ENCODE measurements around the gene MSMO1.

The MSMO1 gene

DNA sequence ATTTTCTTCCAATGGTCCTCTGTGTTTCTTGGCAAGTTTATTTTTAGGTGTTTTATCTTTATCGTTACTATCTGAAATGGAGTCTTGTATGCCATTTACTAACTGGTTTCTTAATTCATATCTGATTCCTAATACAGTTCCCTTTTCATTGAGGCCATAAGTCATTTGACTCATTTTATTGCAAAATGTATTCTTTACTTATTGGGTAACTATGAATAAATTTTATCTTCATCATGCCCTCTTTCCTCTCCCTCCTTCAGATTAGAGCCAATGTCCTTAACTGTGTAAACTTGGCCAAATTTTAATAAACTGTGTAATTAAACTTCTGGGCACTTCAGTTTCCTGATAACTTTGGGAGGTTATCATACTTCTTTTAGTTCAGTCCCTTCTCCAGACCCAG, 19.3 kb upstream of the MSMO1 start:
- H3K36me3 Mint-ChIP-seq, result peaks cover 28% of the 10 kb centered on the region
- no peaks in the 10 kb centered on the region for H3K9me3 Mint-ChIP-seq (ENCODE audit: low read depth)
- no peaks in the 10 kb centered on the region for H3K27me3 Mint-ChIP-seq
- no peak overlapping the region for H3K27ac Mint-ChIP-seq
- peaks cover 6% of the 10 kb centered on the region for H3K4me1 Mint-ChIP-seq (ENCODE audit: low read depth)
- H3K4me3 Mint-ChIP-seq, result no peak overlapping the region

DNA sequence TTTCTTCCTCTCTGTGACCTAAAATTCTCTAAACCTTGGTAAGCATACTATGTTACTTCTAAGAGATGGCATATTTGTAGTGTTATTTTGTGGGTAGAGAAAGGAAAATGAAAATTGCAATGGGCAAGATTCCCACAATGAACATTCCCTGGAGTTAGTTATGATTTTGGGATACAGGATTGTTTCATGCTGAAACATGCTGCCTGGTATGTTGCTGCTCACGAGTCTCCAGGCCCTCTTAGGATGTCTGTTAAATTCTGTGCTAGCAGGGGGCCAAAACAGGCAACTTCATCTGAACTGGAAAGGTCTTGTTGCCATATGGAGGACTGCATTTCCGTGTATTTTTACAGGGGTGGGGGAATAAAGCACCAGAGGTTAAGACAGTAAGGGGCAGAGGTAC, 18.9 kb upstream of the MSMO1 start:
- Mint-ChIP-seq H3K27ac (no peak overlapping the region), H3K4me1 (ENCODE audit: low read depth) (peaks cover 6% of the 10 kb centered on the region)

DNA sequence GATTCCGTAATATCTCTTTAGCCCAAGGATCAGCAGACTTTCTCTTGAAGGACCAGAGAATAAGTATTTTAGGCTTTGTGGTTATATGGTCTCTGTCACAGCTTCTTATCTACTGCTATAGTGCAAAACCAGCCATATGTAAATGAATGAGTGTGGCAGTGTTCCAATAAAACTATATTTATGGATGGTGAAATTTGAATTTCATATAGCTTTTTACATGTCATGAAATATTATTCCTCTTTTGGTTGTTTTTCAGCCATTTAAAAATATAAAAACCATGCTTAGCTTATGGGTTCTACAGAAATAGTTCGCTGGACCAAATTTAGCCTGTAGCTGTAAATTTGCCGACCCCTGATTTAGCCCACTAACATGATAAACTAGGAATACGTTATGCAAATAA, 18.0 kb upstream of the MSMO1 start:
- H3K4me1 Mint-ChIP-seq (ENCODE audit: low read depth), result peaks cover 4% of the 10 kb centered on the region
- H3K9me3 Mint-ChIP-seq (ENCODE audit: low read depth), result no peaks in the 10 kb centered on the region
- H3K27me3 Mint-ChIP-seq, result no peaks in the 10 kb centered on the region
- no peak overlapping the region for H3K27ac Mint-ChIP-seq
- no peak overlapping the region for H3K4me3 Mint-ChIP-seq
- peaks cover 34% of the 10 kb centered on the region for H3K36me3 Mint-ChIP-seq

More for the DNA sequence above, 18.9 kb upstream of the MSMO1 start:
- H3K4me3 Mint-ChIP-seq, result no peak overlapping the region
- H3K27me3 Mint-ChIP-seq, result no peaks in the 10 kb centered on the region
- no peaks in the 10 kb centered on the region for H3K9me3 Mint-ChIP-seq (ENCODE audit: low read depth)
- H3K36me3 Mint-ChIP-seq, result peaks cover 28% of the 10 kb centered on the region

DNA sequence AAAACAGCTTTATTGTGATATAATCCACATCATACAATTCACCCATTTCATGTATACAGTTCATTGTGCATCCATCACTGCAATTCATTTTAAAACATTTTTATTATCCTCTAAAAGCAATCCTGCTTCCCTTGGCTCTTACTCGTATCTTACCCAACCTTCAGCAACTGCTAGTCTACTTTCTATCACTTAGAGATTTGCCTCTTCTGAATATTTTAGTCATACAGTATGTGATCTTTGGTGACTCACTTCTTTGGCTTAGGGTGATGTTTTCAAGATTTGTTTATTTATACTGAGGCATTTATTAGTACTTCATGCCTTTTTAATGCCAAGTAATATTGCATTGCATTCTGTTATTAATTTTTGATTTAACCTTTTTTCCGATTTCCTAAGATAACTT, 15.0 kb upstream of the MSMO1 start:
- Mint-ChIP-seq H3K27me3 (no peaks in the 10 kb centered on the region), H3K36me3 (peaks cover 21% of the 10 kb centered on the region), H3K27ac (no peak overlapping the region), H3K9me3 (ENCODE audit: low read depth) (no peaks in the 10 kb centered on the region), H3K4me3 (no peak overlapping the region), H3K4me1 (ENCODE audit: low read depth) (peaks cover 4% of the 10 kb centered on the region)

DNA sequence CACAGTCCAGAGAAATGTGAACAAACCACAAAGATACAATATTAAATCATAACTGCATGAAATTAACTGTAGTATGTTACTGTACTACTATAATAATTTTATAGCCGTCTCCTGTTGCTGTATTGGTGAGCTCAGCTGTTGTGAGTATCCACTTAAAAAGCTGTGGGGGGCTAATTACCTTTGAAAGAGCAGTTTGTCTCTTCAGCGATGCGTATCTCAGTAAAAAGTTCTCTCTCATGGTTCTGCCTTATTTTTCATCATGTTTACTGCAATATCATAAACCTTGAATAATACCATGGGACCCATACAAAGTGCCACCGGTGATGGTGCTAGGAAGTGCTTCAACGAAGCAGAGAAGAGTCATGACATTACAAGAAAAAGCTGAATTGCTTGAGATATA, 8.4 kb upstream of the MSMO1 start:
- peaks cover 11% of the 10 kb centered on the region for H3K36me3 Mint-ChIP-seq
- no peak overlapping the region for H3K27ac Mint-ChIP-seq
- H3K4me3 Mint-ChIP-seq, result no peak overlapping the region
- H3K27me3 Mint-ChIP-seq, result no peaks in the 10 kb centered on the region
- H3K9me3 Mint-ChIP-seq (ENCODE audit: low read depth), result no peaks in the 10 kb centered on the region
- H3K4me1 Mint-ChIP-seq (ENCODE audit: low read depth), result no peaks in the 10 kb centered on the region

DNA sequence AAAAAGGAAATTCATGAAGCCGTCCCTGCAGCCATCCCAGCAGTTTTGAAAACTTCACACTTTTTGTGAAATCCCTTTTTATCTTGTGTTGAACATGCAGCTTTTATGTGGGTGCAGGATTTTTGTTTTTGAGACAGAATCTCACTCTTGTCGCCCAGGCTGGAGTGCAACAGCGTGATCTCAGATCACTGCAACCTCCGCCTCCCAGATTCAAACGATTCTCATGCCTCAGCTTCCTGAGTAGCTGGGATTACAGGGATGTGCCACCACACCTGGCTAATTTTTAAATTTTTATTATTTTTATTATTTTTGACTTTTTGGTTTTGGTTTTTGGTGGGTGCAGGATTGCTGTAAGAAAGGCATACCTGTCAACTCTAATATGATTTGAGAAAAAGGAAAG, 8.0 kb upstream of the MSMO1 start:
- no peak overlapping the region for H3K27ac Mint-ChIP-seq
- no peaks in the 10 kb centered on the region for H3K4me1 Mint-ChIP-seq (ENCODE audit: low read depth)
- H3K9me3 Mint-ChIP-seq (ENCODE audit: low read depth), result no peaks in the 10 kb centered on the region
- H3K4me3 Mint-ChIP-seq, result no peak overlapping the region
- H3K36me3 Mint-ChIP-seq, result peaks cover 11% of the 10 kb centered on the region
- no peaks in the 10 kb centered on the region for H3K27me3 Mint-ChIP-seq

DNA sequence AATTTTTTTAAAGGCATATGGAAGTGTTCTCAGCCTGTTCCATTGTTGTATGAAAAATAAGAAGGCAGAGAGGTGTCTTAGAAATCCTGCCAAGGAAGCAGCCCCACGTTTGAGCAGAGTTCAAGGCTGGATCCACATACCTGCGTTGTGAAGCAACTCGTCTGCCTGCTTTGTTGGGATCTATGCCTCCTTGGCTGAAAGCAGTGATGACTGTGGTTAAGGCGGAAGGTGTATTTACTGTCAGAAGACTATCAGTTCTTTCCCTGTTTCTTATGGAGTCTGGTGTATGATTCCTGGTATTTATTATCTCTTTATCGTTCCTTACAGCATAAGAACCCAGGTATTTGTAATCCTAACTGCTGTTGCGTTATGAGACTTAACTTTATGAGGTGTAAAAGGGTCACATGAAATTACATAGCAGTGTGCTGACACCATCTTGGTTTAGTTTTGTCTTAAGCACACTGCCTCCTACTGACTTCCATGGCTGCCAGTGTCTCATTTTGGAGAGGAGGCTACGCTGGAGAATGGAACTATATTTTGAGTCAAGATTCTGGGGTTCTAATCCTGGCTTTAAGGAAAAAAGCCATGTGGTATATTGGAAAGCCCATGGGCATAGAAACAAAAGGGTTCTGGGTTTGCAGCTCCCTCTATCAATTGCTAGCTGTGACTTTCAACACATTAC, 3.1 kb upstream of the MSMO1 start:
- peaks cover 13% of the 10 kb centered on the region for H3K4me1 Mint-ChIP-seq (ENCODE audit: low read depth)
- peaks cover 8% of the 10 kb centered on the region for H3K36me3 Mint-ChIP-seq
- no peaks in the 10 kb centered on the region for H3K27me3 Mint-ChIP-seq
- no peaks in the 10 kb centered on the region for H3K9me3 Mint-ChIP-seq (ENCODE audit: low read depth)
- H3K27ac Mint-ChIP-seq, result no peak overlapping the region
- H3K4me3 Mint-ChIP-seq, result no peak overlapping the region

DNA sequence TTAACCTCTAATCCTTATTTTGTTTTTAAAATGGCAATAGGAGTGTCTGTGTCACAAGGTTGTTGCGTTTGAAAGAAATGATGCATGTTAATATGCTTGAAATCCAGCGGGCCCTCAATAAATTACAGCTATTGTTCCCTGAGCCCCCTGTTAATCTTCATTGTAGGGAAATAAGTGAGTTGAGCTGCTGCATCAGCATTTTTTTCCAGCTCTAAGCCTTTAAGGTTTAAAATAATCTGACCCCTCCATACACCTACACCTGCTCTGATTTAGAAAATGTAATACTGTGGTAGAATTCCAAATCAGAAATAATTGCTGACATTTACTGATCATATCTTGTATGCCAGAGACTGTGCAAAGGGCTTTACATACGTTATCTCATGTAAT, 2.6 kb upstream of the MSMO1 start:
- Mint-ChIP-seq H3K9me3 (ENCODE audit: low read depth) (no peaks in the 10 kb centered on the region), H3K36me3 (peaks cover 8% of the 10 kb centered on the region), H3K27me3 (no peaks in the 10 kb centered on the region), H3K4me3 (no peak overlapping the region), H3K4me1 (ENCODE audit: low read depth) (peaks cover 17% of the 10 kb centered on the region), H3K27ac (no peak overlapping the region)

DNA sequence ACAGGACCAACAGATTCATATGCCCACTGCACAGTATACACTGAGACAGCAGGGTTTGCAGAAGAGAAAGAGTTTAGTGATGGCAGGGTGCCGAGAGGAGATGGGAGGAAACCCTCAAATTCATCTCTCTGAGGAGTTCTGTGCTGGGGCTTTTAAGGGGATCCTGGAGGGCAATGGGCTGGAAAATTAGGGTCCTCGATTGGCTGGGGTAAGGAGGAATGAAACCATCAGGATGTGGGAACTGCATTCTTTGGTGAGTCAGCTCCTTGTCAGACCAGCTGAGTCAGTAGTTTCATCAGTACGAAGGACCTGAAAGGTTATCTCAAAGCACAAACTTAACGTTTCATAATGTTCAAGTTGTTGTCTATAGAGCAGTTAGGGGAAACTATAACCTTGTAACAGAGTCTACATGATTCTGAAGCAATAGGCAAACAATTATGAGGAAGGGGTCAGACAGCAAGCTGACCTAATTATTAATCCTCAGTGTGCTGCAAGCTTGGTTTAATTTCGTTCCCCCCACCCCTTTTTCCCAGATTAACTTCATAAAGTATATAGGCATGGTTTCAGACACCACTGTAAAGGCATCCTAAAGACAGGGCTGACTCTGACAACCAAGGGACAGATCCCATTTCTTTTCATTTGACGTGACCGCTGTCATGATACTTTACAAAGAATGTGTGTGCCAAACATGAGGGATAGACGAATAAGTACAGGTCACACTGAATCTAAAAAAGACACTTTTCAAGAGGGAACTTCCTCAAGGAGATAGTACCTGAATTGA, 1.5 kb upstream of the MSMO1 start:
- H3K9me3 Mint-ChIP-seq (ENCODE audit: low read depth), result no peaks in the 10 kb centered on the region
- peaks cover 26% of the 10 kb centered on the region for H3K4me1 Mint-ChIP-seq (ENCODE audit: low read depth)
- peak overlapping the region; percentile 31 for H3K27ac Mint-ChIP-seq
- no peaks in the 10 kb centered on the region for H3K27me3 Mint-ChIP-seq
- H3K36me3 Mint-ChIP-seq, result peaks cover 10% of the 10 kb centered on the region
- no peak overlapping the region for H3K4me3 Mint-ChIP-seq

DNA sequence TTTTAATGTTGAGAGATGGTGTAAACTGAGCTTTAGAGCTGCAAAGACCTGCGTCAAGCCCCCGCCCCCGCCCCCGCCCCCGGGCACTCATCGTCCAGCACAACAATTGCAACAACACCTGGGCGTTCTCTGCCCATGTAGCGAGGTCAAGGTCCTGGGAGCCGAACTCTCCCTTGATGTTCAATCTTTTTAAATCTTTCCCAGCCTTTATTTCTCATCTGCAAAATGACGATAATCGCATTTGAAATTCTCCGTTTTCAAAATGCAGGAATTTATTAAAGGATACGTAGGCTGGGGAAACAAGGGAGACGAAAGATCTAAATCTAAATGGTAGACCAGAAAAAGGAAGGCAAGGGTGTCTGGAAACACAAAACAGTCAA, 648 bp upstream of the MSMO1 start:
- no peak overlapping the region for H3K4me3 Mint-ChIP-seq
- no peak overlapping the region for H3K27ac Mint-ChIP-seq
- H3K4me1 Mint-ChIP-seq (ENCODE audit: low read depth), result peaks cover 35% of the 10 kb centered on the region
- H3K27me3 Mint-ChIP-seq, result no peaks in the 10 kb centered on the region
- H3K36me3 Mint-ChIP-seq, result peaks cover 11% of the 10 kb centered on the region
- H3K9me3 Mint-ChIP-seq (ENCODE audit: low read depth), result no peaks in the 10 kb centered on the region

DNA sequence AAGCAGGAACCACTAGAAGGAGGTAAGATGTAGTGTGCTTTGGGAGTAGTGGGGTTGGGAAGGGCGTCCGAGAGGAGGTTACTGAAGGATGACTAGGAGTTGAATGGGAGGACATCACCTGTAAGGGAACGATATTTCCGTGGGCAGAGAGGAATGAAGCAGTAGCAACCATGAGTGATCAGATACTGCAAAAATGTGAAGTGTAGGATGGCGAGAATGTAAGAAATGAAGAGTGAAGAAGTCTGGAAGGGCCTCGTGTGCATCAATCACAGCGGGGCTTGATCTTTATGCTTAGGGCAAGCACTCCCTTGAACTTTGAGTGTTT, 594 bp downstream of the MSMO1 start:
- Mint-ChIP-seq H3K4me1 (ENCODE audit: low read depth) (peaks cover 45% of the 10 kb centered on the region), H3K9me3 (ENCODE audit: low read depth) (no peaks in the 10 kb centered on the region), H3K4me3 (no peak overlapping the region), H3K36me3 (peaks cover 20% of the 10 kb centered on the region), H3K27me3 (no peaks in the 10 kb centered on the region), H3K27ac (no peak overlapping the region)

DNA sequence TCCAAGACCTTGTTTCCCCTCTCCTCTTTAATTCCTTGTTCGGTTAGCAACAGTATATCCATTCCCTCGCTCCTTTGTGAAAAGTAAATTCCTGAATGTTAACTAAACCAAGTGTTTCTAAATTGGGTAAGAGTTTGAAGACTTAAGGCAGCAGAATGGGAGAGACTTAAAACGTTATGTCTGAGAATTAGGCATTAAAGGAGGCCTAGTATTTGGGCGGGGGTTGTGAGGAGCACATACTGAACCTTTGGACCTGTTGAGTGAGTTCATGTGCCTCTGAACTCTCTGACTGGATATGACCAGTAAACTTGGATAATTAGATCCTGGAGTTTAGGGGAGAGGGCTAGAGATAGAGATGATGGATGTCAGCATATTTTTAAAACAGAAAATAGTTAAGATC, 1.2 kb downstream of the MSMO1 start:
- no peak overlapping the region for H3K4me3 Mint-ChIP-seq

DNA sequence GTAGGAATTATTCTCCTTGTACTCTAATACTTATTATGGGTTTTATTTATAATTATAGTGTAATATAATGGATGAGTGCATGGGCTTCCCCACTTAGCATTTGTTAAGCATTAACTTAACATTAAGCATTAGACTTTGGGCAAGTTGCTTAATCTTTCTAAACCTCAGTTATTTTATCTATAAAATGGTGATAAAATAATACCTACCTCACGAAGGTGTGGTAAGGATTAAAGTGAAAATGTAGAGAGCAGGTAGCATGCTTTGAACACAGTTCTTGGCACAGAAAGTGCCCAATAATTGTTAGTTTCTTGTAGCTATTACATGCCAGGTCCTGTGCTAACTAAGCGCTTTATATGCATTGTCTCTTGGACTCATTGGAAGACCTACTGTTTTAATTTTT, 2.6 kb downstream of the MSMO1 start:
- H3K9me3 Mint-ChIP-seq (ENCODE audit: low read depth), result no peaks in the 10 kb centered on the region
- H3K4me3 Mint-ChIP-seq, result no peak overlapping the region
- no peak overlapping the region for H3K27ac Mint-ChIP-seq
- no peaks in the 10 kb centered on the region for H3K27me3 Mint-ChIP-seq
- H3K4me1 Mint-ChIP-seq (ENCODE audit: low read depth), result peaks cover 48% of the 10 kb centered on the region
- peaks cover 19% of the 10 kb centered on the region for H3K36me3 Mint-ChIP-seq

More for the DNA sequence above, 1.2 kb downstream of the MSMO1 start:
- no peaks in the 10 kb centered on the region for H3K27me3 Mint-ChIP-seq
- H3K36me3 Mint-ChIP-seq, result peaks cover 16% of the 10 kb centered on the region
- H3K27ac Mint-ChIP-seq, result no peak overlapping the region
- H3K4me1 Mint-ChIP-seq (ENCODE audit: low read depth), result peaks cover 45% of the 10 kb centered on the region
- no peaks in the 10 kb centered on the region for H3K9me3 Mint-ChIP-seq (ENCODE audit: low read depth)

DNA sequence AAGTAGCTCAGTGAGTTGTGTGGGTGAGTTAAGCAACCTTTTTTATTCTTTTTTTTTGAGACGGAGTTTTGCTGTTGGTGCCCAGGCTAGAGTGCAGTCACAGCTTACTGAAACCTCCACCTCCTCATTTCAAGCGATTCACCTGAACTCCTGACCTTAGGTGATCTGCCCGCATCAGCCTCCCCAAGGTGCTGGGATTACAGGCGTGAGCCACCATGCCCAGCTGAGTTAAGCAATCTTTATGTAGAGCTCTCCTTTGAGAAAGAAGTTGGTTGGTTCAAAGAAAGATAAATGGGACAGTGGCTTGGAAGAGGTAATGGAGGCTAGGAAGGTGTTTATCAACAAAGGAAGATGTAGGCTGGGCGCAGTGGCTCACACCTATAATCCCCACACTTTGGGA, 3.2 kb downstream of the MSMO1 start:
- peak overlapping the region; percentile 67 for H3K4me3 Mint-ChIP-seq
- H3K36me3 Mint-ChIP-seq, result peaks cover 19% of the 10 kb centered on the region
- H3K27ac Mint-ChIP-seq, result no peak overlapping the region

DNA sequence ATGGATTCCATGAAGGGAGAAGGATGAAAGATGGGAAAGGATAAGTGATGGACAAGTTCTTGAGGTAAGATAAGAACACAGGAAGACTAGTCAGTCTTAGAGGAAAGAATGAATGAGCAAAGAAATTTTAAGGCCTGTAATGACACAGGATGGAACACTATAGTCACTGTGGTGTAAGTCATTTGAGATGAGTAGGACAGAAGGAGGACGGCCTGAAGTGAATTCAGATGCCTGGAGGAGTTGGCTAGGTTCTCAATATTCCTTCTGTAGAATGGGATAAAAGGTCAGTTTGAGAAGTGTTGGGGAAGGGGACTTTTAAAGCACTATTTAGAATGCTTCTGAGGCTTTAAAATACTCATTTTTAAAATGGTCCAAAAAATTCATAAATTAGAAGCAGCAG, 3.9 kb downstream of the MSMO1 start:
- Mint-ChIP-seq H3K27me3 (no peaks in the 10 kb centered on the region), H3K27ac (no peak overlapping the region), H3K4me1 (ENCODE audit: low read depth) (peaks cover 40% of the 10 kb centered on the region), H3K4me3 (peak overlapping the region; percentile 67), H3K9me3 (ENCODE audit: low read depth) (no peaks in the 10 kb centered on the region), H3K36me3 (peaks cover 19% of the 10 kb centered on the region)

More for the DNA sequence above, 3.2 kb downstream of the MSMO1 start:
- H3K4me1 Mint-ChIP-seq (ENCODE audit: low read depth), result peaks cover 46% of the 10 kb centered on the region
- H3K9me3 Mint-ChIP-seq (ENCODE audit: low read depth), result no peaks in the 10 kb centered on the region
- no peaks in the 10 kb centered on the region for H3K27me3 Mint-ChIP-seq

DNA sequence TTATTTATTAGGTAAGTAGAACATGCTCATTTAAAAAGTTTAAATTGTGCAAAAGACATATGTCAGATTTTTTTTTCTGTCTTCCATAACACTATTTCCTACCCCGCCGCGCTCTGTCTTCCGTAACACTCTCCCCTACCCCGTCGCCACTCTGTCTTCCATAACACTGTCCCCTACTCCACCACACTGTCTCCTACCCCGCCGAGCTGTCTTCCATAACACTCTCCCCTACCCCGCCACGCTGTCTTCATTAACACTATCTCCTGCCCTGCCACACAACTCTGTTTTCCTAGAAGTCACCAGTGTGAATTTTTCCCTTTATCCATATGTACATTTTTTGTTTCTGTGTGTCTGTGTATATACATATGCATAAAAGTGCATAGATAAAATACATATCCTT, 4.4 kb downstream of the MSMO1 start:
- no peaks in the 10 kb centered on the region for H3K9me3 Mint-ChIP-seq (ENCODE audit: low read depth)
- H3K4me1 Mint-ChIP-seq (ENCODE audit: low read depth), result peaks cover 40% of the 10 kb centered on the region
- H3K27ac Mint-ChIP-seq, result peak overlapping the region; percentile 69
- H3K4me3 Mint-ChIP-seq, result peak overlapping the region; percentile 45
- H3K27me3 Mint-ChIP-seq, result no peaks in the 10 kb centered on the region
- H3K36me3 Mint-ChIP-seq, result peaks cover 19% of the 10 kb centered on the region
